Brain microvascular endothelial cell (primary cell): ENCODE measurements around the gene PAX7.

Source experiments
- DNase-seq: peaks from one replicate; pipeline ENCODE4 v3.0.0-alpha.2; 2020
- H3K27ac ChIP-seq: fragments of 250-450 bp; sonication (Bioruptor Pico); 2 replicates; pipeline ENCODE4 v1.5.1; 2020; ENCODE audit warnings: mild to moderate bottlenecking, moderate library complexity
- H3K27me3 ChIP-seq: fragments of 250-450 bp; sonication (Bioruptor Pico); replicated peaks from 2 replicates; pipeline ENCODE4 v1.5.1; 2020; ENCODE audit warnings: mild to moderate bottlenecking
- H3K36me3 ChIP-seq: fragments of 250-450 bp; sonication (Bioruptor Pico); replicated peaks from 2 replicates; pipeline ENCODE4 v1.5.1; 2020; ENCODE audit warnings: mild to moderate bottlenecking
- H3K4me3 ChIP-seq: 2 replicates; pipeline ENCODE4 v1.5.1; 2011; ENCODE audit warnings: low read depth, mild to moderate bottlenecking, control low read depth, low read length, moderate library complexity
- CTCF ChIP-seq: IDR thresholded peaks from 2 replicates; pipeline ENCODE4 v1.5.1; 2011; ENCODE audit warnings: low read depth, mild to moderate bottlenecking, moderate library complexity, low read length, control low read depth, inconsistent platforms; ENCODE audit errors: missing control alignments
- in situ Hi-C: cut with HindIII; loops from 2 replicates; pipeline ENCODE4 v1.10.0; 2017; ENCODE audit warnings: low sequenced_read_pairs, low pct_ligation_motif_present

Gene PAX7

GRCh38 chr1:18787825-18788385 lies 157.3 kb downstream of the PAX7 start:
- Histone ChIP-seq H3K27ac (no peak overlapping the region), H3K27me3 (peaks cover 10% of the 10 kb centered on the region), H3K4me3 (no peak overlapping the region), H3K36me3 (no peaks in the 10 kb centered on the region)
- DNase-seq, result no peak
- in situ Hi-C loops, result no loop called here
- TF ChIP-seq CTCF, result no peak

GRCh38 chr1:18789246-18789645 lies 158.6 kb downstream of the PAX7 start:
- no peak overlapping the region for H3K27ac ChIP-seq
- H3K36me3 ChIP-seq, result no peaks in the 10 kb centered on the region
- TF ChIP-seq CTCF, result no peak
- peaks cover 2% of the 10 kb centered on the region for H3K27me3 ChIP-seq
- in situ Hi-C loops, result no loop called here
- no peak overlapping the region for H3K4me3 ChIP-seq
- DNase-seq, result no peak

GRCh38 chr1:18792747-18793146 lies 162.1 kb downstream of the PAX7 start:
- no peak overlapping the region for H3K4me3 ChIP-seq
- in situ Hi-C loops, result no loop called here
- H3K36me3 ChIP-seq, result no peaks in the 10 kb centered on the region
- no peak for TF ChIP-seq CTCF
- DNase-seq, result no peak
- no peaks in the 10 kb centered on the region for H3K27me3 ChIP-seq
- H3K27ac ChIP-seq, result no peak overlapping the region

GRCh38 chr1:18793164-18793563 lies 162.5 kb downstream of the PAX7 start:
- Histone ChIP-seq H3K4me3 (no peak overlapping the region), H3K36me3 (no peaks in the 10 kb centered on the region), H3K27me3 (no peaks in the 10 kb centered on the region), H3K27ac (no peak overlapping the region)
- in situ Hi-C loops, result no loop called here
- TF ChIP-seq CTCF, result no peak
- no peak for DNase-seq

- H3K36me3 ChIP-seq, result no peaks in the 10 kb centered on the region
- no peak overlapping the region for H3K27ac ChIP-seq
- DNase-seq, result no peak
- no peak for TF ChIP-seq CTCF
- no peaks in the 10 kb centered on the region for H3K27me3 ChIP-seq
- H3K4me3 ChIP-seq, result no peak overlapping the region
- in situ Hi-C loops, result no loop called here
Observed at GRCh38 chr1:18794051-18794450, 163.4 kb downstream of the PAX7 start.

- Histone ChIP-seq H3K27me3 (no peaks in the 10 kb centered on the region), H3K36me3 (no peaks in the 10 kb centered on the region), H3K4me3 (no peak overlapping the region), H3K27ac (no peak overlapping the region)
- peak; percentile 11 for TF ChIP-seq CTCF
- in situ Hi-C loops, result no loop called here
- DNase-seq, result no peak
Observed at GRCh38 chr1:18794561-18794960, 163.9 kb downstream of the PAX7 start.
